Pancreas (tissue), 10 donors: ENCODE measurements around the gene GABBR1. TPM values are rescaled to one million over a fixed set of nuclear protein-coding genes. Genes with fewer than 3 reads are reported as not detected.

Experiments used
- ATAC-seq, 4 donors: fragments of 200-7000 bp; cut with Tn5 transposase; one replicate each; pipeline versions ENCODE4 v1.8.0 to v1.9.1; 2020; ENCODE audit warnings: mild to moderate bottlenecking in 4 of 4, moderate library complexity in 4 of 4
- DNase-seq, 6 donors: peaks; one replicate each; pipeline ENCODE4 v3.0.0-alpha.2; 2020
- FAIRE-seq: peaks from 2 replicates; lab custom pipeline; 2012; peaks lifted over from hg19 to GRCh38; lab: Jason Lieb, UNC
- H3K27ac ChIP-seq, 4 donors: fragments of 200-600 bp; sonication (generic); 1 replicate in 3 of 4; 2 replicates in 1 of 4; pipeline versions ENCODE4 v1.5.0 to v1.8.0; 2020
- H3K27me3 ChIP-seq, 4 donors: fragments of 200-600 bp; one replicate each; pipeline ENCODE4 v1.8.0; 2021
- H3K36me3 ChIP-seq, 3 donors: fragments of 200-600 bp; sonication (generic) in 1 of 3; one replicate each; pipeline versions ENCODE4 v1.5.0 to v1.8.0; 2020 to 2021
- H3K4me1 ChIP-seq, 3 donors: fragments of 200-600 bp; one replicate each; pipeline ENCODE4 v1.8.0; 2021
- H3K4me3 ChIP-seq, 4 donors: fragments of 200-600 bp; sonication (generic) in 2 of 4; one replicate each; pipeline versions ENCODE4 v1.5.0 to v1.8.0; 2020 to 2021
- H3K9me3 ChIP-seq, 4 donors: fragments of 200-600 bp; one replicate each; pipeline ENCODE4 v1.8.0; 2021
- WGBS, 2 donors: extraction: QIAGEN DNeasy Blood & Tissue Kit; methylation state at CpG; one replicate each; pipeline ENCODE4 v1.1.7; 2013; 5-methylcytosine and 5-hydroxymethylcytosine counted together
- intact Hi-C, 3 donors: fragments of 100-400 bp; cut with DNase I; formaldehyde crosslinking; loops; one replicate each; pipeline versions ENCODE4 v1.11.1 to v1.14.2; 2022
- polyA plus RNA-seq, 2 donors: library from polyadenylated mRNA; stranded (reverse); fragments of 200-250 nt; gene quantifications; one replicate each; pipeline ENCODE4 v1.2.3, GENCODE V29; 2013
- total RNA-seq, 6 donors: library from RNA; stranded (reverse); fragmentation: NEBNext Ultra II Directional in 4 of 6; extraction: Animal tissue kit (Norgen Biotek cat#: 25700) in 4 of 6; gene quantifications; one replicate each; pipeline versions ENCODE4 v1.2.1 to v1.2.4, GENCODE V29; 2021 to 2023
- TF ChIP-seq, protein P1 (sequence below), 4 donors: fragments of 200-600 bp; sonication (generic) in 3 of 4; IDR thresholded peaks; one replicate each; pipeline versions ENCODE4 v1.5.0 to v1.8.0; 2021; ENCODE audit warnings: antibody characterized with exemption in 4 of 4
- donor health status: healthy with polysubstance abuse.
- donor health status: DM: no; HTN: no; CAD: no; lungs with moderate emphysema.
- donor health status: DM: no; HTN: no; CAD: no.
- donor health status: control.
- donor health status: control.
- donor health status: Bipolar disorder and iron deficiency.
- donor health status: DM: yes; HTN: yes; CAD: no.
- donor health status: DM: no; HTN: no; CAD: no.
- donor health status: DM: no; HTN: no; CAD: no.
- donor health status: DM: yes; HTN: yes; CAD: no.

GABBR1 gene
- total and polyA plus RNA-seq, 8 donors = 5.2 to 26.7 (median 8.7) TPM

DNA sequence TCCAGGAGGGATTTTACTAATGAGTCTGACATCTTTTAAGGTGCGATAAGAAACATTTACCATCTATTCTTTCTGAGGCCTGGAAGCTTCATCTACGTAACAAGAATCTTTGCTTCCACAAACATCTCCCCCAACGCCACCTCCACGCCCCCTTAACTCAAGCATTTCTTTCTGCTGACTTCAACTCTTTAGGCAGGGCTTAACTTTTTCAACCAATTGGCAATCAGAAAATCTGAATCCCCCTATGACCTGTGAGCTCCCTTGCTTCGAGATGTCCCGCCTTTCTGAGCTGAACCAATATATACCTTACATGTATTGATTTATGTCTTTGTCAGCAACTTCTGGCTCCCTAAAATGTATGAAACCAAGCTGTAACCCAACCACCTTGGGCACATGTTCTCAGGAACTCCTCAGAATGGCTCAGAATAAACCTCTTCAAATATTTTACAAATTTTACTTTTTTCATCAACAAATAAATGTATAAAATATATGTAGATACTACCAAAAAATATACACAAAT, 36.5 kb downstream of the GABBR1 start:
- FAIRE-seq (no peak), DNase-seq (no peak), ATAC-seq (no peak)
- no peaks in the 10 kb centered on the region for H3K4me1 ChIP-seq
- 69 to 76% methylated on average over 6 of the region's 6 CpGs for WGBS, 2 donors
- H3K9me3 ChIP-seq = no peaks in the 10 kb centered on the region
- H3K27ac ChIP-seq = no peak overlapping the region
- intact Hi-C loops = no loop called here
- TF ChIP-seq, protein P1, sequence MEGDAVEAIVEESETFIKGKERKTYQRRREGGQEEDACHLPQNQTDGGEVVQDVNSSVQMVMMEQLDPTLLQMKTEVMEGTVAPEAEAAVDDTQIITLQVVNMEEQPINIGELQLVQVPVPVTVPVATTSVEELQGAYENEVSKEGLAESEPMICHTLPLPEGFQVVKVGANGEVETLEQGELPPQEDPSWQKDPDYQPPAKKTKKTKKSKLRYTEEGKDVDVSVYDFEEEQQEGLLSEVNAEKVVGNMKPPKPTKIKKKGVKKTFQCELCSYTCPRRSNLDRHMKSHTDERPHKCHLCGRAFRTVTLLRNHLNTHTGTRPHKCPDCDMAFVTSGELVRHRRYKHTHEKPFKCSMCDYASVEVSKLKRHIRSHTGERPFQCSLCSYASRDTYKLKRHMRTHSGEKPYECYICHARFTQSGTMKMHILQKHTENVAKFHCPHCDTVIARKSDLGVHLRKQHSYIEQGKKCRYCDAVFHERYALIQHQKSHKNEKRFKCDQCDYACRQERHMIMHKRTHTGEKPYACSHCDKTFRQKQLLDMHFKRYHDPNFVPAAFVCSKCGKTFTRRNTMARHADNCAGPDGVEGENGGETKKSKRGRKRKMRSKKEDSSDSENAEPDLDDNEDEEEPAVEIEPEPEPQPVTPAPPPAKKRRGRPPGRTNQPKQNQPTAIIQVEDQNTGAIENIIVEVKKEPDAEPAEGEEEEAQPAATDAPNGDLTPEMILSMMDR (IDR thresholded peaks at IDR 0.05) = no peak
- peaks cover 0 to 2% (median 0%) of the 10 kb centered on the region in 4 donors for H3K27me3 ChIP-seq
- no peaks in the 10 kb centered on the region for H3K36me3 ChIP-seq
- no peak overlapping the region for H3K4me3 ChIP-seq

DNA sequence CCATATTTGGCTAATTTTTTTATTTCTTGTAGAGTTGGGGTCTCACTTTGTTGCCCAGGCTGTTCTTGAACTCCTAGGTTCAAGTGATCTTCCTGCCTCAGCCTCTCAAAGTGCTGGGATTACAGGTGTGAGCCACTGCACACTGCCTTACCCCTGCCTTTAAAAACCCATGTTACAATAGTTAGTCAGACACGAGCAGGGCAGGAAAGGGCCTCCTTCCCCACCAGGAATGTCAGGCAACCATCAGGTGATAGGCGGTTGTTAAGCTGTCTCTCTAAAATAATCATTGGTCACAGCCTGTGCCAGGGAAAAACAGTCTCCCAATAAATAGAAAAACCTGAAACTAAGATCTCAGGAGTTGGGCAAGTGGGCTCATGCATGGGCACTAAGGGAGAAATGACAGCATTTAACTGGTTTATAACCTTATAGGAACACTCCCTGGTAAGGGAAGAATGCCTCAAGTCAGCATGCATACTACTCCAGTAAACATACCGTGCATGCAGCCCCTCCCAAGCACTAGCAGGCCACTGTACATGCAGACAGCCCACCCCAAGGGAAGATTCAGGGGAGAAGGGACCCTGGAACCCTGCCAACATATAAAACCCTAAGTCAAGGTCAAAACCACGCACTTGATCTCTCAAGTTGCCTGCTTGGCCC, 39.7 kb downstream of the GABBR1 start:
- Histone ChIP-seq H3K36me3 (no peaks in the 10 kb centered on the region), H3K4me3 (no peak overlapping the region), H3K27me3 (peaks cover 0 to 7% (median 0%) of the 10 kb centered on the region in 4 donors), H3K4me1 (no peaks in the 10 kb centered on the region), H3K27ac (no peak overlapping the region), H3K9me3 (no peaks in the 10 kb centered on the region)
- WGBS, 2 donors = 27 to 29% methylated on average over 4 of the region's 4 CpGs
- TF ChIP-seq, protein P1 (IDR thresholded peaks at IDR 0.05) = no peak
- FAIRE-seq (no peak), ATAC-seq (no peak), DNase-seq (no peak)
- intact Hi-C loops = no loop called here

DNA sequence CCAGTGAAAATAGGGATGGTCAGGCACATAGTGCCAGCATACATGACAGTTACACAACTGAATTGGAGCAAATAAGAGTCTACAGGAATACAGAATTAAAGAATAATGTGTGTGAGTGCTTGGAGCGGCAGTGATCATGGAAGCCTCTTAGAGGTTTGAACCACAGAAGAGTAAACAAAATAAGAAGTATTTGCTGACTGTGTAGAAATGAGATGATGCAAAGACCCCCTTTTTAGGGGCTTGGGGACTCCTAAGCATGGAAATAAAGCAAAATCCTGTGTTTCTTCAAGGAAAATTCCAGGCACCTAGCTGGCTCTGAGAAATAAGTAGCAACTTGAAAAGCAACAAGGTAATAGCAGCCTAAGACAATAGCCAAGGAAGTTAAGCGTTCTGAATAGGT, 41.3 kb downstream of the GABBR1 start:
- Histone ChIP-seq H3K4me1 (no peaks in the 10 kb centered on the region), H3K9me3 (no peaks in the 10 kb centered on the region), H3K36me3 (no peaks in the 10 kb centered on the region), H3K27me3 (peaks cover 0 to 7% (median 0%) of the 10 kb centered on the region in 4 donors), H3K4me3 (no peak overlapping the region), H3K27ac (no peak overlapping the region)
- TF ChIP-seq, protein P1 (IDR thresholded peaks at IDR 0.05) = no peak
- no peak for ATAC-seq
- intact Hi-C loops = no loop called here
- DNase-seq = no peak
- 66 to 75% methylated on average over 2 of the region's 2 CpGs for WGBS, 2 donors
- no peak for FAIRE-seq

DNA sequence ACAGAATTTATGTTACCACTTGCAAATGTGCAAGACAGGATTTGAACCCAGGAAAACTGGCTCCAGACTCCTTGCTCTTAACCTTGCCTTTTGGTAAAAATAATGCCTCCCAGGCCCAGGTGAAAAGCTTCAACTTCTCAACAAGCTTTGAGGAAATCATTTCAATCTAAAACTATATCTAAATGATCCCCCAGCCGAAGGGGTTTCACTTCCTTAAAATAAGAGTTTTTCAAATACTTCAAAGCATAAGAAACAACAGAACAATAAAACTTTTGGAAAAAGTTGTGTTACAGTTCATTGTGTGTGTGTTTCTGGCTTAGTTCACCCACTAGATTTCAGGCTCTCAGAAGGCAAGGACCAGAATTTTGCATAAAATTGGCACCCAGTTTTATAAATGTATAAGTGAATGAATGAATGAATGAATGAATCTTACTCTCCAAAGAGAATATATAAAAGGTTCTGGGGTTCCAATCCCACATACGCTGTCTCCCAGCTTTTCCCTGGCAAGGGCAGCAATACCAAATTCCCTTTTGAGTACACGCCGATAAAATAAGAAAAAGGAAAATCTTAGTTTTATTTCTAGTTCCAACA, 42.7 kb downstream of the GABBR1 start:
- intact Hi-C loops = no loop called here
- WGBS, 2 donors = 66 to 77% methylated on average over 4 of the region's 4 CpGs

More for the DNA sequence above, 42.7 kb downstream of the GABBR1 start:
- ATAC-seq (no peak), DNase-seq (no peak), FAIRE-seq (no peak)
- Histone ChIP-seq H3K36me3 (no peaks in the 10 kb centered on the region), H3K9me3 (no peaks in the 10 kb centered on the region), H3K4me1 (no peaks in the 10 kb centered on the region), H3K4me3 (no peak overlapping the region), H3K27me3 (peaks cover 0 to 7% (median 0%) of the 10 kb centered on the region in 4 donors), H3K27ac (no peak overlapping the region)
- TF ChIP-seq, protein P1 (IDR thresholded peaks at IDR 0.05) = no peak
